GM13977 (cell line): ENCODE measurements around the gene GNPNAT1.
"Not testable (repeated sequence)": the region's sequence is repeated elsewhere in the genome, so short reads cannot be mapped to it uniquely, and the experiment has no call there.

ENCODE experiments used
- DNase-seq: peaks from one replicate; pipeline ENCODE4 v3.0.0; 2012; ENCODE audit warnings: low spot score
- in situ Hi-C: fragments of 300-500 bp; cut with MboI; formaldehyde crosslinking; loops from one replicate; pipeline ENCODE4 v1.12.0; 2022; ENCODE audit warnings: low sequenced_read_pairs, low pct_unique_long_range_greater_than_20kb, mixed read lengths, inconsistent platforms; ENCODE audit not compliant: unreplicated experiment
- TF ChIP-seq, protein P1 (sequence below): IDR thresholded peaks from 2 replicates; pipeline ENCODE4 v1.5.1; 2012; ENCODE audit warnings: mild to moderate bottlenecking, control low read depth; ENCODE audit not compliant: insufficient read depth; ENCODE audit errors: extremely low read depth, missing control alignments

The GNPNAT1 gene

DNA sequence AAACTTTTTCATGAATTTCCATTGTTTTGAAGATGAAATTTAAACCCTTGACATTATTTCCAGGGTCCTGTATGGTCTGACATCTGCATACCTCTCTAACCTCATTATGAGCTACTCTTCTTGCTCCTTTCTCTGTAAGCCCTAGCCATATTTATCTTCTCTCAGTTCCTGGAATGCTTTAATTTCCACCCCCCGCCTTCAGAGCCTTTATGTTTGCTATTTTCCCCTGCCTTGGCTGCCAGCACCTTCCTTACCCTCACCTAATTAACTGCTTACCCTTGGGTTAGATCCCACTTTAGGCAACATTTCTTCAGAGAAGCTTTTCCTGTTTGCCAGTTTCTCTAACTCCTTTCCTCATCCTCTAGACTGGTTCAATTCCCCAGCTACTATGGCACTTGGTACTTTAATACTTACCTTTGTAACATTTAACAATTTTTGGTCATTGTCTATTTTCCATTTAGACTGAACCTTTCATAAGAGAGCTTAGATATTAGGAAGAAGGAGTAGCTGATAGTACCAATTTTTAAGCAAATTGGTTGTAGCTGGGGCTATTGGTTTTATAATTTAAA, 55.4 kb downstream of the GNPNAT1 start:
- DNase-seq = no peak
- TF ChIP-seq, protein P1, sequence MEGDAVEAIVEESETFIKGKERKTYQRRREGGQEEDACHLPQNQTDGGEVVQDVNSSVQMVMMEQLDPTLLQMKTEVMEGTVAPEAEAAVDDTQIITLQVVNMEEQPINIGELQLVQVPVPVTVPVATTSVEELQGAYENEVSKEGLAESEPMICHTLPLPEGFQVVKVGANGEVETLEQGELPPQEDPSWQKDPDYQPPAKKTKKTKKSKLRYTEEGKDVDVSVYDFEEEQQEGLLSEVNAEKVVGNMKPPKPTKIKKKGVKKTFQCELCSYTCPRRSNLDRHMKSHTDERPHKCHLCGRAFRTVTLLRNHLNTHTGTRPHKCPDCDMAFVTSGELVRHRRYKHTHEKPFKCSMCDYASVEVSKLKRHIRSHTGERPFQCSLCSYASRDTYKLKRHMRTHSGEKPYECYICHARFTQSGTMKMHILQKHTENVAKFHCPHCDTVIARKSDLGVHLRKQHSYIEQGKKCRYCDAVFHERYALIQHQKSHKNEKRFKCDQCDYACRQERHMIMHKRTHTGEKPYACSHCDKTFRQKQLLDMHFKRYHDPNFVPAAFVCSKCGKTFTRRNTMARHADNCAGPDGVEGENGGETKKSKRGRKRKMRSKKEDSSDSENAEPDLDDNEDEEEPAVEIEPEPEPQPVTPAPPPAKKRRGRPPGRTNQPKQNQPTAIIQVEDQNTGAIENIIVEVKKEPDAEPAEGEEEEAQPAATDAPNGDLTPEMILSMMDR = no peak
- in situ Hi-C loops = no loop called here

DNA sequence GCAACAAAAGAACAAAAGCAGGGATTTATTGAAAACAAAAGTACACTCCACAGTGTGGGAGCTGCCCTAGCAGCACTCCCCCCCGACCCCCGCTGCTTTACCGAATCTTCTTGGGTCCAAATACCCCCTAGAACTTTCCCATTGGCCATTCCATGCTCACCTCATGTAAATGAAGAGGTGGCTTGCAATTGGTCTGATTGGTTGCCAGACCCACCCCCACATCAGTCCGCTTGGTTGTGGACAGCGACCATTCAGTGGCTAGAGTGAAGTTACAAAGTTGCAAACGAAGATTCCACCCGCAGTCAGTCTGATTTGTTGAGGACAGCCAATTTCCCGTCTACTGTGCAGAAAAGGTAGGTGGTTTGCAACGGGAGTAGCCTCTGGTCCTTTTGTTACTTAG, 57.6 kb downstream of the GNPNAT1 start:
- no peak for DNase-seq
- in situ Hi-C loops = no loop called here
- TF ChIP-seq, protein P1 = no peak

DNA sequence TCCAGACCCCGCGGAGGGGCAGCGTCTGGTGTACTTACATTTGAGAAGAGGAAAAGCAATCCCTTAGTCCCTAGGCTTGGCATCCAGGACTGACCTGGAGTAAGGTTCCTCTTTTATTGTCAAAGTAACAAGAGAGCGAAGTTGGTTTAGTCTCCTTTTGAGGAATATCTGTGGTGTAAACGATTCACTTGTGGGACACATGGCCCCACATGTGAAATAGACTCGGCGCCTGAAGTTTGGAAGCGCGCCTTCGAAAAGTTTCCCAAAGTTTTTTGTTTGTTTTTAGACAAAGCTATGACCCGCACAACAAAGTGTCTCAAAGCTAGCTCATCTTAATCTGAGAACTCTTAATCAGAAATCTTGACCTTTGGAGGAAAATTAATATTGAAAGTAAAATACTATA, 60.7 kb downstream of the GNPNAT1 start:
- in situ Hi-C loops = no loop called here
- no peak for DNase-seq
- TF ChIP-seq, protein P1 = no peak

DNA sequence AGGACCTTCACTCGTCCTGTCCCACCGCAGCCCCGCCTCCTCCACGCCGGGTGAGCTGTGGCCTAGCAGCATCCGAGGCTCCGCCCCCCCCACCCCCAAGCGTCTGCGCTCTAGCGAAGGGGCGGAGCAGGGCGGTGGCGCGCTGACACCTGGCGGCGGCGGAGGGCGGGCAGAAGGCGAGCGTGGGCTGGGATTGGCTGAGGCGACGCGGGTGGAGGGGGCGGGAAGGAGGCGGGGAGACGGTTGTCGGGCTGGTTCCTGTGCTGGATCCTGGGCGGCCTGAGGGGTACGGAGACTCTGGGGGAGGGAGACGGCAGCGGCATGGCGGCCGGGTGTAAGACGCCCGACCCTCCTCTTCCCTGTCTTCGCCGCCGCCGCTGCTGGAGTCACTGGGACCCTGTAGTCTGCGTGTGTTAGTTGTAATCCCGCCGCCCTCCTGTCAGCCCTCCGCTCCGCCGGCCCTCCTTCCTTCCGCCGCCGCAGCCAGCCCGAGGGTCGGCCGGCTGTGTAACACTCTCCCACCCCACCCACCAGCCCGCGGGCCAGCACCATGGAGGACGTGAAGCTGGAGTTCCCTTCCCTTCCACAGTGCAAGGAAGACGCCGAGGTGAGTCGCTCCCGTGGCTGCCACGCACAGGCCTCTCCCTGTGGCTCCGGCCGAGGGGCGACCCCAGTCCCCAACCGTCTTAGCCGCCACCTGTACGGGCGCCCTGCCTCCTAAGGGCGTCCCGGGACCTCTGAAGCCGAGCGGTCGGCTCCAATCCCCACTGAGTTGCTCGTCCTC, 61.3 kb downstream of the GNPNAT1 start, which contains the start of gene STYX:
Gene STYX (plus strand): TSS at position 242 of the 784 bp plus-strand sequence. CDS start 309 bp downstream, at position 551.
- TF ChIP-seq, protein P1 = no peak
- peak; percentile 92 for DNase-seq
- in situ Hi-C loops = no loop called here

DNA sequence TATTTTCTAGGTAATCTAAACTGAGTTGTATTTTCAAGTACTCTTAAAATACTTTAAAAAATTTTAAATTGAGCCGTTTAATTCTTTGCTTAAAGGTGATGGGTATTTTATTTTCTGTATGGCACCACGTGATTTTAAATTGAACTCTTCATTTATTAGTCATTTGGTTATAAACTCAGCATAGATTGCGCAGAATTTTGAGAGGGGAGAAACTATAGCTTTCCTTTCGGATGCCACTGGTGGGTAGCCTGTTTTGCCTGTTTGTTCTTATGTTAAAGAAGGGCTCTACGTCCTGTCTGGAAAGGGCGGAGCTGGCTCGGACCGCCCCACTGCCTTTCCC, 61.9 kb downstream of the GNPNAT1 start:
- in situ Hi-C loops = no loop called here
- TF ChIP-seq, protein P1 = no peak
- no peak for DNase-seq

DNA sequence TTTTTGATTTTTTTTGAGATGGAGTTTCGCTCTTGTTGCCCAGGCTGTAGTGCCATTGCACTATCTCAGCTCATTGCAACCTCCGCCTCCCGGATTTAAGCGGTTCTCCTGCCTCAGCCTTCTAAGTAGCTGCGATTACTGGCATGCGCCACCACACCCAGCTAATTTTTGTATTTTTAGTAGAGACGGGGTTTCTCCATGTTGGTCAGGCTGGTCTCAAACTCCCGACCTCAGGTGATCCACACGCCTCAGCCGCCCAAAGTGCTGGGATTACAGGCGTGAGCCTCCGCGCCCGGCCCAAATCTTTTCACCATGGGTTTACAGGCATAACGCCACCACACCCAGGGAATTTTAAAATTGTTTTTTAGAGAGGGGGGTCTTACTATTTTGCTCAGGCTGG, 62.4 kb downstream of the GNPNAT1 start:
- DNase-seq, in situ Hi-C loops: not testable (repeated sequence)

DNA sequence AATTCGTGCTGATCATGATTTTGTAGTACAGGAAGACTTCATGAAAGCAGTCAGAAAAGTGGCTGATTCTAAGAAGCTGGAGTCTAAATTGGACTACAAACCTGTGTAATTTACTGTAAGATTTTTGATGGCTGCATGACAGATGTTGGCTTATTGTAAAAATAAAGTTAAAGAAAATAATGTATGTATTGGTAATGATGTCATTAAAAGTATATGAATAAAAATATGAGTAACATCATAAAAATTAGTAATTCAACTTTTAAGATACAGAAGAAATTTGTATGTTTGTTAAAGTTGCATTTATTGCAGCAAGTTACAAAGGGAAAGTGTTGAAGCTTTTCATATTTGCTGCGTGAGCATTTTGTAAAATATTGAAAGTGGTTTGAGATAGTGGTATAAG, 63.9 kb downstream of the GNPNAT1 start:
- DNase-seq = not testable (repeated sequence)

More for the DNA sequence above, 63.9 kb downstream of the GNPNAT1 start:
- in situ Hi-C loops = not testable (repeated sequence)
